ENCODE data around the gene BMAL2. TPM values are rescaled to one million over a fixed set of nuclear protein-coding genes. Genes with fewer than 3 reads are reported as not detected.

BMAL2 gene
- total RNA-seq, 1 experiment from 2014 or later = 10.4 TPM

GRCh38 chr12:27334042-27334720, 1.5 kb downstream of the BMAL2 start:
- H3K9me3 ChIP-seq (replicated peaks) = no peaks in the 10 kb centered on the region
- peaks cover 9% of the 10 kb centered on the region; the same call in 1 of the 2 replicates for H3K4me1 ChIP-seq
- H3K27me3 ChIP-seq = no peaks in the 10 kb centered on the region
- no peaks in the 10 kb centered on the region for H3K36me3 ChIP-seq
- no peak for DNase-seq
- no peak overlapping the region for H3K27ac ChIP-seq
- peak overlapping the region; percentile 75 for H3K4me3 ChIP-seq

- H3K36me3 ChIP-seq = no peaks in the 10 kb centered on the region
- H3K4me1 ChIP-seq = peaks cover 9% of the 10 kb centered on the region; the same call in 1 of the 2 replicates
- H3K9me3 ChIP-seq (replicated peaks) = no peaks in the 10 kb centered on the region; the same call in 1 of the 2 replicates
- no peaks in the 10 kb centered on the region for H3K27me3 ChIP-seq
- no peak overlapping the region for H3K27ac ChIP-seq
- no peak for DNase-seq
- no peak overlapping the region for H3K4me3 ChIP-seq
Measured at GRCh38 chr12:27334721-27335082, 2.1 kb downstream of the BMAL2 start.

- no peak for DNase-seq
- H3K27ac ChIP-seq = no peak overlapping the region
- H3K4me3 ChIP-seq = no peak overlapping the region
- no peaks in the 10 kb centered on the region for H3K36me3 ChIP-seq
- H3K4me1 ChIP-seq = peaks cover 9% of the 10 kb centered on the region; the same call in 1 of the 2 replicates
- H3K27me3 ChIP-seq = no peaks in the 10 kb centered on the region
- H3K9me3 ChIP-seq (replicated peaks) = no peaks in the 10 kb centered on the region; the same call in 1 of the 2 replicates
Measured at GRCh38 chr12:27335364-27336281, 3.0 kb downstream of the BMAL2 start.

DNA sequence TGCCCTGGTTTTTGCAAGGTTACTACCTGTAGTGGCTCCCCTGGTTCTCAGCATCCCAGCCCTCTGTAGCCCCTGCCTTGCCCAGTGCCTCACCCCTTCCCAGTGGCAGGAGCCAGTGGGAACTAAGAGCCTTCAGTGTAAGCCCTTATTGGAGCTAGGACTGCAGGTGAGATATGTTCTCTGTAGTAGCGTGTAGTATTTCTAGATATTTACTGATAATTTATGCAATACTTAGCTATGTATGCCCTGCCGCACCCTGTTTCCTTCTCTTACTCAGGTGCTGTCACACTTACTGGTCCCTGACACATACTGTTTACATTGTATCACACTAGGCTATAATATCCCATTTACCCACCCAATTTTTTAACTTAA, 3.6 kb downstream of the BMAL2 start:
- no peaks in the 10 kb centered on the region for H3K27me3 ChIP-seq
- H3K27ac ChIP-seq = no peak overlapping the region
- H3K36me3 ChIP-seq = no peaks in the 10 kb centered on the region

DNA sequence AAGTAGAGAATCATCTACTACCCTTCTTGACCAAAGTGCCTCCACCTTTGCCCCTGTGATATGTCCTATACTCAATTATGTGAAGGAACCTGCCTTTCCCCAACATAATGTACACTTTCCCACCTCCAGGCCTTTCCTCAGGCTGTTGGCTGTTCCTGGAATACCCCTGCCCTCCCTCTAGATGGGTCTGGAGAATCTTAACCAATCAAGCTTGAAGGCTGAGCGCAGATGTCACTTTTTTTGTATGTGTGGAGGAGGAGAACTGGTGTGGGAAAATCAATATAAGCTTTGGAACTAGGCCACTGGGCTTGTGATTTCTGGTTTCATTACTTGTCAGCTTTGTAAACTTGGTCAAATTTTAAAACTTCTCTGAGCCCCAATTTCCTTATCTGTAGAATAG, 4.7 kb downstream of the BMAL2 start:
- no peaks in the 10 kb centered on the region; the same call in none of the 2 replicates for H3K9me3 ChIP-seq (replicated peaks)
- no peaks in the 10 kb centered on the region for H3K4me1 ChIP-seq
- H3K27ac ChIP-seq = no peak overlapping the region
- no peak for DNase-seq
- no peaks in the 10 kb centered on the region for H3K27me3 ChIP-seq
- H3K36me3 ChIP-seq = no peaks in the 10 kb centered on the region
- no peak overlapping the region for H3K4me3 ChIP-seq

More for the DNA sequence above, 3.6 kb downstream of the BMAL2 start:
- Histone ChIP-seq H3K4me1 (peaks cover 9% of the 10 kb centered on the region; the same call in 1 of the 2 replicates), H3K9me3 (replicated peaks) (no peaks in the 10 kb centered on the region; the same call in none of the 2 replicates), H3K4me3 (no peak overlapping the region)
- no peak for DNase-seq

- no peaks in the 10 kb centered on the region; the same call in none of the 2 replicates for H3K9me3 ChIP-seq (replicated peaks)
- no peak for DNase-seq
Measured at GRCh38 chr12:27338473-27338872, 5.8 kb downstream of the BMAL2 start.

GRCh38 chr12:27340971-27341370, 8.3 kb downstream of the BMAL2 start:
- no peak for DNase-seq
- H3K36me3 ChIP-seq = no peaks in the 10 kb centered on the region
- H3K4me1 ChIP-seq = peaks cover 10% of the 10 kb centered on the region
- H3K27me3 ChIP-seq = no peaks in the 10 kb centered on the region
- H3K27ac ChIP-seq = no peak overlapping the region
- H3K9me3 ChIP-seq (replicated peaks) = no peaks in the 10 kb centered on the region; the same call in none of the 2 replicates
- no peak overlapping the region for H3K4me3 ChIP-seq

More at GRCh38 chr12:27338473-27338872, 5.8 kb downstream of the BMAL2 start:
- H3K27ac ChIP-seq = no peak overlapping the region
- H3K36me3 ChIP-seq = no peaks in the 10 kb centered on the region
- H3K4me1 ChIP-seq = peaks cover 1% of the 10 kb centered on the region; the same call in 1 of the 2 replicates
- H3K4me3 ChIP-seq = no peak overlapping the region
- no peaks in the 10 kb centered on the region for H3K27me3 ChIP-seq

GRCh38 chr12:27342536-27342935, 9.9 kb downstream of the BMAL2 start:
- Histone ChIP-seq H3K36me3 (no peaks in the 10 kb centered on the region), H3K27ac (no peak overlapping the region), H3K4me1 (peaks cover 10% of the 10 kb centered on the region), H3K9me3 (replicated peaks) (no peaks in the 10 kb centered on the region; the same call in none of the 2 replicates), H3K27me3 (no peaks in the 10 kb centered on the region), H3K4me3 (no peak overlapping the region)
- no peak for DNase-seq

DNA sequence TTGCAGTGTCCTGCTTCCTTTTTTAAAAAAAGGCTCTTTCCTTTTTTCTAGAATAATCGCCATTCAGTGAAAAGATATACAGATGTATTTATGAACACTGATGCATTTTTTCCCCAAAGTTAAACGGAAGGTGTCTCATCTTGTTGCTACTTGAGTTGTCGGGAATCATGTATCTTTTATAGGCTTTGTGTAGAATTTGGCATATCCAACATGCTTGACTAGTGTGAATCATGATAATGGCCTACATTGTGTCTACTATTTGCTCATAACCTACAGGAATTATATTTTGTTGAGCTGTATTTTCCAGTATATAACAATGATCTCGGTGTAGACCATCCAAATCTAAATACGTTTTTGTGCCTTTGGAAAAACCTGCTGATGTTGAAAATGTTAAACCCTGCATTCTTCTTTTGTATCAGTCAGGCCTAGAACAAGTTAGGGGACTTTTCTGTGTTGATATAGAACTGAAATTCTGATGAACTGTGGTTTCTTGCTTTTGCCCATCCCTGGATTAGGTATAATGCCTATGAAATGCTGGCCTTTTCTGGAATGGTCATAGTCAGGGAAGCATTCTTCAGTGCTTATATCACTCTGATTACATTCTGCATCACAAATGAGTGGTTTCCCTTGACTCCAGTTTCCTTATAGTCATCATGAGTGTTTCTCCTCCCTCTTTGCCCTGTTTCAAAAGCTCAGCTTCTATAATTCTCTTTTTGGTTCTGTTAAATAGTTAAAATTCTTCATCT, 10.8 kb downstream of the BMAL2 start:
- Histone ChIP-seq H3K27me3 (no peaks in the 10 kb centered on the region), H3K4me3 (no peak overlapping the region), H3K36me3 (no peaks in the 10 kb centered on the region), H3K27ac (peak overlapping the region; percentile 18; the same call in 1 of the 2 replicates), H3K9me3 (replicated peaks) (no peaks in the 10 kb centered on the region; the same call in none of the 2 replicates), H3K4me1 (peaks cover 10% of the 10 kb centered on the region)
- peak; percentile 9 to 20 for DNase-seq

- H3K4me1 ChIP-seq = peaks cover 10% of the 10 kb centered on the region
- H3K27me3 ChIP-seq = no peaks in the 10 kb centered on the region
- H3K9me3 ChIP-seq (replicated peaks) = no peaks in the 10 kb centered on the region; the same call in none of the 2 replicates
- H3K4me3 ChIP-seq = no peak overlapping the region
- no peak overlapping the region; the same call in 1 of the 2 replicates for H3K27ac ChIP-seq
- DNase-seq = no peak
- H3K36me3 ChIP-seq = no peaks in the 10 kb centered on the region
Measured at GRCh38 chr12:27344246-27344645, 11.6 kb downstream of the BMAL2 start.

GRCh38 chr12:27344760-27345159, 12.1 kb downstream of the BMAL2 start:
- H3K27ac ChIP-seq = no peak overlapping the region; the same call in 1 of the 2 replicates
- H3K27me3 ChIP-seq = no peaks in the 10 kb centered on the region
- H3K36me3 ChIP-seq = no peaks in the 10 kb centered on the region
- no peak overlapping the region for H3K4me3 ChIP-seq
- peak; percentile 11 to 23 for DNase-seq
- H3K4me1 ChIP-seq = peaks cover 10% of the 10 kb centered on the region
- H3K9me3 ChIP-seq (replicated peaks) = no peaks in the 10 kb centered on the region; the same call in none of the 2 replicates

DNA sequence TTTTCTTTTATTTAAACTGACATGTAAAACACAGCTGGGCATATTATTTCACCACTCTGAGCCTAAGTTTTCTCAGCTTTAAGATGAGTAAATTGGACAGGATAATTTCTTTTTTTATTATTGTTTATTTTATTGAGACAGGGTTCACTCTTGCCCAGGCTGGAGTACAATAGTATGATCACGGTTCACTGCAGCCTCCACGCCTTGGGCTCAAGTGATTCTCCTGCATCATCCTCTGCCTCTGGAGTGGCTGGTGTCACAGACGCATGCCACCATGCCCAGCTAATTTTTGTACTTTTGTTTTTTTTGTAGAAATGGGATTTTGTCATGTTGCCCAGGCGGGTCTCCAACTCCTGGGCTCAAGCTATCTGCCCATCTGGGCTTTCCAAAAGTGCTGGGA, 12.7 kb downstream of the BMAL2 start:
- H3K4me1 ChIP-seq = peaks cover 10% of the 10 kb centered on the region
- no peak for DNase-seq
- H3K27ac ChIP-seq = no peak overlapping the region
- no peaks in the 10 kb centered on the region for H3K36me3 ChIP-seq
- H3K4me3 ChIP-seq = no peak overlapping the region
- no peaks in the 10 kb centered on the region for H3K27me3 ChIP-seq
- H3K9me3 ChIP-seq (replicated peaks) = no peaks in the 10 kb centered on the region; the same call in 1 of the 2 replicates

- no peak for DNase-seq
- no peaks in the 10 kb centered on the region for H3K9me3 ChIP-seq (replicated peaks)
- peaks cover 10% of the 10 kb centered on the region for H3K4me1 ChIP-seq
Measured at GRCh38 chr12:27347779-27348178, 15.1 kb downstream of the BMAL2 start.

DNA sequence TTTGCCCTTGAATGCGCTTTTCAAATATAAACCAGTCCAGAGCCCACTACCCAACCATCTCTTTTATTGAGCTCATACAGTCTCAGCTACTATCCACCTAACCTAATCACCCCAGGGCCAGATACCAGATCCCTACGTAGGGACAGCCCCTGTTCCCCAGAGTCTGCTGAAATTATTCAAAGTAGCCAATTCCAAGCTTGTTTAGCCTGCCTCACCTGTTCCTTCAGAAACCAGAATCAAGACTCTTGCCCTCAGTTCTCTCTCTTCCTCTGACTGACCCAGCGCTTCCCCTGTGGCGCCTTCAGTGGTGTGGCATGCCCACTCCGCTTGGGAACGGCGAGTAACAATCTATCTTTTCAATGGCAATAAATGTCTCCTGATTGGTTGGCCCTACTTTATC, 18.8 kb downstream of the BMAL2 start:
- no peak for DNase-seq
- no peaks in the 10 kb centered on the region for H3K27me3 ChIP-seq
- H3K4me1 ChIP-seq = no peaks in the 10 kb centered on the region
- H3K4me3 ChIP-seq = no peak overlapping the region
- H3K36me3 ChIP-seq = no peaks in the 10 kb centered on the region
- H3K9me3 ChIP-seq (replicated peaks) = no peaks in the 10 kb centered on the region
- H3K27ac ChIP-seq = no peak overlapping the region

More at GRCh38 chr12:27347779-27348178, 15.1 kb downstream of the BMAL2 start:
- Histone ChIP-seq H3K36me3 (no peaks in the 10 kb centered on the region), H3K27ac (no peak overlapping the region), H3K4me3 (no peak overlapping the region), H3K27me3 (no peaks in the 10 kb centered on the region)
